Fibroblast of lung (primary cell): Measurements from ENCODE around the gene MYH15. TPM values are rescaled to one million over a fixed set of nuclear protein-coding genes. Genes with fewer than 3 reads are reported as not detected.

Experiments used
- DNase-seq, 2 donors: peaks; one replicate each; pipeline versions ENCODE4 v3.0.0 to v3.0.0-alpha.2; 2010; ENCODE audit warnings: low read depth in 2 of 2
- H2AFZ ChIP-seq: 2 replicates; pipeline ENCODE4 v1.5.1; 2012; ENCODE audit warnings: low read length, control low read depth, inconsistent platforms
- H3K27ac ChIP-seq: 2 replicates; pipeline ENCODE4 v1.5.1; 2011; ENCODE audit warnings: low read length, control low read depth; ENCODE audit not compliant: insufficient read depth
- H3K27me3 ChIP-seq: 2 replicates; pipeline ENCODE4 v1.5.1; 2011; ENCODE audit warnings: mild to moderate bottlenecking, low read length; ENCODE audit not compliant: control insufficient read depth, insufficient read depth
- H3K36me3 ChIP-seq: 2 replicates; pipeline ENCODE4 v1.5.1; 2011; ENCODE audit warnings: low read length; ENCODE audit not compliant: control insufficient read depth, insufficient read depth
- H3K4me1 ChIP-seq: 2 replicates; pipeline ENCODE4 v1.5.1; 2011; ENCODE audit warnings: low read length; ENCODE audit not compliant: control insufficient read depth, insufficient read depth; ENCODE audit errors: extremely low read depth
- H3K4me2 ChIP-seq: 2 replicates; pipeline ENCODE4 v1.5.1; 2011; ENCODE audit warnings: low read length, control low read depth; ENCODE audit not compliant: insufficient read depth; ENCODE audit errors: extremely low read depth
- H3K4me3 ChIP-seq, 4 experiments: fragments of 200-600 bp in 1 of 4; sonication (generic) in 1 of 4; replicated peaks in 1 of 4; 2 replicates each; pipeline ENCODE4 v1.5.1; 2011 to 2016; ENCODE audit warnings: low read length in 4 of 4, low read depth in 3 of 4, mild to moderate bottlenecking in 3 of 4, control low read depth in 2 of 4, inconsistent platforms in 1 of 4, mixed read lengths in 1 of 4; ENCODE audit not compliant: insufficient read depth in 1 of 4; ENCODE audit errors: control extremely low read depth in 1 of 4
- H3K79me2 ChIP-seq: 2 replicates; pipeline ENCODE4 v1.5.1; 2012; ENCODE audit warnings: mild to moderate bottlenecking, low read length, inconsistent platforms; ENCODE audit not compliant: control insufficient read depth, insufficient read depth
- H3K9ac ChIP-seq: 2 replicates; pipeline ENCODE4 v1.5.1; 2011; ENCODE audit warnings: mild to moderate bottlenecking, low read length, control low read depth; ENCODE audit not compliant: insufficient read depth
- H3K9me3 ChIP-seq: 2 replicates; pipeline ENCODE4 v1.5.1; 2012; ENCODE audit warnings: low read depth, low read length; ENCODE audit not compliant: control insufficient read depth, insufficient read depth
- H4K20me1 ChIP-seq: 2 replicates; pipeline ENCODE4 v1.5.1; 2011; ENCODE audit warnings: low read length; ENCODE audit not compliant: control insufficient read depth, insufficient read depth; ENCODE audit errors: extremely low read depth
- CTCF ChIP-seq, 2 donors: IDR thresholded peaks in 1 of 2; conservative IDR thresholded peaks in 1 of 2; 1 replicate in 1 of 2; 2 replicates in 1 of 2; pipeline ENCODE4 v1.5.1; 2011 to 2012; ENCODE audit warnings: low read length in 2 of 2, control low read depth in 1 of 2, inconsistent platforms in 1 of 2, low read depth in 1 of 2, mild to moderate bottlenecking in 1 of 2
- EZH2 ChIP-seq: IDR thresholded peaks from 2 replicates; pipeline ENCODE4 v1.5.1; 2012; ENCODE audit warnings: low read length, control low read depth, mild to moderate bottlenecking; ENCODE audit errors: missing control alignments
- polyA plus RNA-seq, 2 donors: library from polyadenylated mRNA; depleted of rRNA in 1 of 2; stranded (reverse) in 1 of 2; unstranded in 1 of 2; fragments of >200 nt; gene quantifications; 2 replicates each; pipeline ENCODE4 v1.2.1, GENCODE V29; 2011 to 2012; ENCODE audit warnings: missing spikeins in 1 of 2
- total RNA-seq: library from RNA; depleted of rRNA; stranded (reverse); fragments of >200 nt; gene quantifications from 2 replicates; pipeline ENCODE4 v1.2.1, GENCODE V29; 2014

Gene MYH15
- total and polyA plus RNA-seq, 2 donors (not counting 1 experiment from before 2014, with no cell fraction given): 0.05 to 0.17 TPM

GRCh38 chr3:108459225-108459624 is 51.2 kb downstream of the MYH15 start:
- no peak for DNase-seq
- Histone ChIP-seq H3K4me1 (peaks cover 2% of the 10 kb centered on the region), H3K9ac (no peak overlapping the region), H3K27me3 (no peaks in the 10 kb centered on the region), H3K27ac (no peak overlapping the region), H3K4me2 (no peak overlapping the region), H3K9me3 (no peaks in the 10 kb centered on the region), H3K36me3 (no peaks in the 10 kb centered on the region), H3K79me2 (no peaks in the 10 kb centered on the region), H2AFZ (no peak overlapping the region), H4K20me1 (no peaks in the 10 kb centered on the region), H3K4me3 (no peak overlapping the region)
- TF ChIP-seq CTCF (conservative IDR thresholded peaks at IDR 0.05 in 1 of 2, IDR thresholded peaks at IDR 0.05 in 1 of 2; ENCODE audit: low read depth in 1 of 2, low read length in 2 of 2) (no peak), EZH2 (no peak)

GRCh38 chr3:108455212-108455705 is 55.1 kb downstream of the MYH15 start:
- TF ChIP-seq CTCF (conservative IDR thresholded peaks at IDR 0.05 in 1 of 2, IDR thresholded peaks at IDR 0.05 in 1 of 2; ENCODE audit: low read depth in 1 of 2, low read length in 2 of 2) (no peak), EZH2 (no peak)
- H3K9me3 ChIP-seq: no peaks in the 10 kb centered on the region
- H3K36me3 ChIP-seq: no peaks in the 10 kb centered on the region
- no peaks in the 10 kb centered on the region for H3K27me3 ChIP-seq
- H4K20me1 ChIP-seq: no peaks in the 10 kb centered on the region
- no peak overlapping the region for H3K4me3 ChIP-seq
- H3K27ac ChIP-seq: no peak overlapping the region
- H2AFZ ChIP-seq: no peak overlapping the region
- no peaks in the 10 kb centered on the region for H3K4me1 ChIP-seq
- peak in 1 of 2 donors; percentile 31 for DNase-seq
- no peaks in the 10 kb centered on the region for H3K79me2 ChIP-seq
- no peak overlapping the region for H3K4me2 ChIP-seq
- H3K9ac ChIP-seq: no peak overlapping the region

- Histone ChIP-seq H3K79me2 (no peaks in the 10 kb centered on the region), H3K9ac (no peak overlapping the region), H4K20me1 (no peaks in the 10 kb centered on the region), H3K9me3 (no peaks in the 10 kb centered on the region), H3K27ac (no peak overlapping the region), H3K27me3 (no peaks in the 10 kb centered on the region), H3K4me1 (no peaks in the 10 kb centered on the region), H2AFZ (no peak overlapping the region), H3K4me2 (no peak overlapping the region), H3K4me3 (no peak overlapping the region), H3K36me3 (no peaks in the 10 kb centered on the region)
- DNase-seq: peak in 1 of 2 donors; percentile 63
- TF ChIP-seq EZH2 (no peak), CTCF (conservative IDR thresholded peaks at IDR 0.05 in 1 of 2, IDR thresholded peaks at IDR 0.05 in 1 of 2; ENCODE audit: low read depth in 1 of 2, low read length in 2 of 2) (no peak)
These were observed 56.8 kb downstream of the MYH15 start for GRCh38 chr3:108453565-108453964.
